SK-N-SH treated with all-trans-retinoic acid at 6 μM for 48 hours (cell line): ENCODE measurements around the gene SLC24A5.

Experiments used
- PATZ1 ChIP-seq: fragments of 250-450 bp; sonication (Bioruptor Pico); IDR thresholded peaks from 2 replicates; pipeline ENCODE4 v1.8.0; 2020; ENCODE audit warnings: mild to moderate bottlenecking, moderate library complexity, borderline replicate concordance
- RARB ChIP-seq: fragments of 250-450 bp; sonication (Bioruptor Pico); IDR thresholded peaks from 2 replicates; pipeline ENCODE4 v1.8.0; 2021; ENCODE audit warnings: mild to moderate bottlenecking, moderate library complexity
- SNAI2 ChIP-seq: fragments of 250-450 bp; sonication (Bioruptor Pico); IDR thresholded peaks from 2 replicates; pipeline ENCODE4 v1.5.0; 2020; ENCODE audit warnings: mild to moderate bottlenecking, moderate library complexity

- TF ChIP-seq PATZ1 (no peak), RARB (CRISPR knock-in tag) (no peak), SNAI2 (no peak)
Observed at GRCh38 chr15:48085591-48085930, 35.2 kb upstream of the SLC24A5 start.
